HG02642 (cell line): ENCODE data around the gene OSER1.

Experiments used
- ATAC-seq: cut with Tn5 transposase; IDR thresholded peaks from one replicate; pipeline ENCODE4 v1.9.1; 2021; ENCODE audit warnings: mild to moderate bottlenecking; ENCODE audit not compliant: unreplicated experiment, poor library complexity

Gene OSER1

DNA sequence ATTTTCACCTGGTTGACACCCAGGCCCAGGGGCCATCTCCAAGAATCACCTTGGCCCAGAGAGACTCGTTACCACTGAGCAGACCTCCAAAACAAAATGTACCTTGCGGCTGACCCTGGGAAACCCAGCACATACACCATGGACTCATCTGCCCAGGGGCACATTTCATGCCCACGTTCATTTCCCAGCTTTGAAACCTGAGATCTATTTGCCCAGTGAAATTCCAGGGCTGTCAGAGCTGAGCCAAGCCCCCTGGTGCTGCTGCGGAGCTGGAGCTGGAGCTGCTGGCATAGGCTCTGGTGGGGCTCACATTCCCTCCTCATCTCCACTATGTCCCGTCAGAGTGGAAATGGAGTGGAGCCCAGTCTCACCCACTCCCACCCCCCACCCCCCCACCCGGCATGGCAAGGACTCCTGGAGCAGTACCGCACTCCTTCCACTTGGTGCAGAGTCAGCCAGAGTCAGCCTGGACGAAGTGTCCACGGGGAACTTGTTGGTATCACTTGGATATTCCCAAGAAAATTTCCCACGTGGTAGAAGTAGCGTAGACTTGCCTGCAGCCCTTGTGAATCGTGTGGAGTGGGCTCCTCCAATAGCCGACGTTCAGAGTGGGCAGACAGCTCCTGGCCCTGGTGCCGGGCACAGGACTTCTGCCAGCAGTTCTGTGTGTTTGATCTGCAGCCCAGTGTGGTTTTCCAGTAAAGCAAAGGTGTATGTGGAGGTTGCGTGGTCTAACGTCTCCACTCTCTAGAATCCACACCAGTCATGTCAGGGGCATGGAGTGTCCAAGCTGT lies 18.1 kb upstream of the OSER1 start:
- no peak for ATAC-seq

DNA sequence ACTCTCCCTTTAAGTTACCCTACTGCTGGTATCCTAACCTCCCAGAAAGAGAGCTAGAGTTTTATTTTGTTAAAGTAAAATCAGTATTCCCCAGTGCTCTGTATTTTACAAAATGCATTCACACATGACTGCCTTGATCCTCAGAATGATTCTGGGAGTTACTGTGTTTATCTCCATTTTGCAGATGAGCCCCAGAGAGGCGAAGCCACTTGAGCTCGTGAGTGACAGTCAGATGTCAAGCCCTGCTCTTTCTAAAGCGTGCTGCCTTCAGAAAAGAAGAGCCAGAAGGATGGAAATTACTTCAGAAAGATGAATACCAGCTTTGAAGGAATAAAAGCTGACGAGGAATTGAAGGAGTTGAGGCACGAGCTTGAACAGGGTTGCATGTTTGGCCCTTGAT lies 14.1 kb upstream of the OSER1 start:
- ATAC-seq: no peak

DNA sequence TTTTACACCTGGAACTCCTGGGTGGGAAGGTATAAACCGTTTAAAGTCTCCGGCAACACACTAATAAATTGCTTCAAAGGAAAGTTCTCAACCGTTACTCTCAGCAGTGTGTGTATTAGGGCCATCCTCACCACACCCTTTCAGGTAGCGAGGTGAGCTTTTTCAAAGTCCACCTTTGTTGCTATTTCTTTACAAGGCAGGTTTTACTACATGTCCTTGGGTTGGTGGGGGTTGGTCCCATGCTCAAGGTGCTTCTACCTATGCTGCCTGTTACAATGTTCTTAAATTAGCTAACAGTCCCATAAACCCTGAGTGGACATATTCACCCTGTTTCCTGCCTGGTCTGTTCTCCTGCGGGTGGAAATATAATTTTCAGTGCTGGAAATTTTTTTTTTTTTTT lies 13.2 kb upstream of the OSER1 start:
- no peak for ATAC-seq

DNA sequence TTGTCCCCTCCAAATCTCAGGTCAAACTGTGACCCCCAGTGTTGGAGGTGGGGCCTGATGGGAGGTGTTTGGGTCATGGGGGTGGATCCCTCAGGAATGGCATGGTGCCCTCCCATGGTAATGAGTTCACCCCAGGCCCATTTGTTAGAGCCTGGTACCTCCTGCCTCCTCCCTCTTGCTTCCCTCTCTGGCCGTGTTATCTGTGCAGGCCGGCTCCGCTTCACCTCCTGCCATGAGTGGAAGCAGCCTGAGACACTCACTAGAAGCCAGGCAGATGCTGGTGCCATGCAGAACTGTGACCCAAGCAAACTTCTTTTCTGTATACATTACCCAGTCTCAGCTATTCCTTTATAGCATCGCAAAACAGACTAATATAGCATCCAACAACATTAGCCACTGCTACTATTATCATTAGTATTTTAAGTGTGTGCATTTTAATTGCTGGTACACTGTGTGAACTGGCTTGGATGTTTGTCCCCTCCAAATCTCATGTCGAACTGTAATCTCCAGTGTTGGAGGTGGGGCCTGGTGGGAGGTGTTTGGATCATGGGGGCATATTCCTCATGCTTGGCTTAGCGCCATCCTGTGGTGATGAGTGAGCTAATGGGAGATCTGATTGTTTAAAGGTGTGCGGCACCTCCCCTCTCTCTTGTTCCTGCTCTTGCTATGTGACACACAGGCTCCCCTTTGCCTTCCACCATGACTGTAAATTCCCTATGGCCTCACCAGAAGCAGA lies 12.2 kb upstream of the OSER1 start:
- ATAC-seq: no peak

DNA sequence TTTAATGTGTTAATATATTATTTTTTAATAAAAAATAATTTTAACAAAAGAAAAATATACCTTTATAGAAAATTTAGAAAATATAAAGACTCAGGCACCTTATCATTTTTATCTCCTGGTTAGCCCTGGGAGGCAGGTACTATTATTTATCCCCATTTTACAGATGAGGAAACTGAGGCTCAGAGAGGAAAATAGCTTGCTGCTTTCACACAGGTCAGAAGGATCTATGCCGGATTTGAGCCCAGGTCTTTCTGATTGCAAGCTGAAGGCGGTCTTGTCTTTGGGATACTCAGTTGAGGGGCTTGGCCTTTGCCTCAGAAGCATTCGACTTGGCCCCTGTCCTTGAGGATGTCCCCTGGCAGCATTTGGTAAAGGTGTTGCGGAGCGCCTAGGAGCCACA lies 11.5 kb upstream of the OSER1 start:
- no peak for ATAC-seq

DNA sequence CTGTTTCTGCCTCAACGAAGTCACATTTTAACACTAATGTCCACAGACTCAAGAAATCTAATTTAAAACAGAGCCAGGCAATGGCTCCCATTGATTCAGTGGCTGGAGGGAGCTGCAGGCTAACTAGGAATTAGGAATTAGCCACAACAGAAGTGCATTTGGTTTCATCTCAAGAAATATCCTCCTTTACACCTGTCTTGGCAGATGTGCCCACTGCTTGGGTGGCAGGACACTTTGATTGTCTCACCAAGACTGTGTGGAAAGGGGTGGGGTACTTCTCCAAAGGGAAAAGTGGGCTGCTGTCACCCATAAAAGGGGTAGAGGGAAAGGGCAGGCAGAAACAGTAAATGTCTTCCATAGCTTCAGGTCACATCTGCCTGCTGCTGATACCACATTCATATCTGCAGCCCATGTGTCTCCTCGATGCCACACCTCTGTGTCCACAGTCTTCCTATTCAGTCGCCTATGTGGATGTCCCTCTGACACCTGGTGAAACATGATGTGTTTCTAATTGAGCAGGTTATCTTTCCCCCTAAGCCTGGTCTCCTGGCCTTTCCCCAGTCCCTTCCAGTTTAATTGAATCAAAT lies 10.9 kb upstream of the OSER1 start:
- no peak for ATAC-seq

DNA sequence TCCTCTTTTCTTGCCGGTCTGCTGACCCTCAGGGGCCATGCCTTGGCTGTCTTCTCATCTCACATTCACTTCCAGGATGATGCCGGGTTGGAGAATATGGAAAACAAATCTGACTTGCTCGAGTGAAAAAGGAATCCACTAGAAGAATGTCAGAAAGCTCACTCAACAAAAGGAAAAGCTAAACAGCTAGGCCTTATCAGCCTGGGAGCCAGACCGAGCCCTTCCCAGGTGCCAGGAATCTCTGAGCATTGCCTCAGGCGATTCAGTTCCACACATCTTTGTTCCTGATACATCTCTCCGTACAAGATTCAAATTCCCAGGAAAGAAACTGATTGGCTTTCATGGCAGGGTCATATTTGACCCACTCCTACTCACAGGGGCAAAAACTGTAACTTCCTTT lies 9.2 kb upstream of the OSER1 start:
- no peak for ATAC-seq

DNA sequence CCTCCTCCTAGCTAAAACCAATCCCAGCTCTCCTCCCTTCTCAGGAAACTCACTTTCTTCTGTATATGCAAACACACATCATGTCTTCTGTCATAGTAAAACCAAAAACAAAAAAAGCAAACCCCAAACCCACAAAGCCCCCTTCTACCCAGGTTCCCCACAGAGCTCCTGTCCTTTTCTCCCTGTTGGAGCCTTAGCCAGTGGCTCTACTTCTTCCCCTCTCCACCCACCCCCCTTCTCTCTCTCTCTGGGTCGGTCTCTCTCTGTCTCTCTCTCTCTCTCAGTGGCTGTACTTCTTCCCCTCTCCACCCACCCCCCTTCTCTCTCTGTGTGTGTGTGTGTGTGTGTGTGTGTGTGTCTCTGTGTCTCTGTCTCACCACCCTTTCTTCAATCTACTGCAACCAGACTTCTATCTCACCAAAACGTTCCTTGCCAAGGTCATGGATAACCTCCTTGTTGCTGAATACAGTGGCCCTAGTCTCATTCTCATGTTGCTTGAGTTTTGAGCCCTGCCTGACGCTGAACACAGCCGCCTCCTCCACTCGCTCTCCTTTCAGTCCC lies 8.7 kb upstream of the OSER1 start:
- no peak for ATAC-seq

DNA sequence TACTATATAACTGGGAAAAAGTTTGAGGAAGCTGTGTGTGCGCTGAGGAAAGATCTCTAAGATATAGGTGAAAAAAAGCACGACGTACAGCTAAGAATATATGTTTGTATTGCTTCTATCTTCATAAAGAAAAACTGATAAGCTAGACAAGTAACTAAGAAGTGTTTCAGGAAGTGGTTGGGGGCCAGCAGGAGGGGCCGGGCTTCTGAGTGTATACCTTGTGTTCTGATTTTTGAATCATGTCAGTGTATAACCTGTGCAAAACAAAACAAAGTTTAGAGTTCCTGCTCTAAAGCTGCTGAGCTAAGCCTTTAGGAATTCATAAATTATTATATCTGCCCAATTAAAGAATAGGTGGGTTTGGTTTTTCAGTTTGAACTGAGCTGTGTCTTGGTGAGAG lies 7.9 kb upstream of the OSER1 start:
- no peak for ATAC-seq

DNA sequence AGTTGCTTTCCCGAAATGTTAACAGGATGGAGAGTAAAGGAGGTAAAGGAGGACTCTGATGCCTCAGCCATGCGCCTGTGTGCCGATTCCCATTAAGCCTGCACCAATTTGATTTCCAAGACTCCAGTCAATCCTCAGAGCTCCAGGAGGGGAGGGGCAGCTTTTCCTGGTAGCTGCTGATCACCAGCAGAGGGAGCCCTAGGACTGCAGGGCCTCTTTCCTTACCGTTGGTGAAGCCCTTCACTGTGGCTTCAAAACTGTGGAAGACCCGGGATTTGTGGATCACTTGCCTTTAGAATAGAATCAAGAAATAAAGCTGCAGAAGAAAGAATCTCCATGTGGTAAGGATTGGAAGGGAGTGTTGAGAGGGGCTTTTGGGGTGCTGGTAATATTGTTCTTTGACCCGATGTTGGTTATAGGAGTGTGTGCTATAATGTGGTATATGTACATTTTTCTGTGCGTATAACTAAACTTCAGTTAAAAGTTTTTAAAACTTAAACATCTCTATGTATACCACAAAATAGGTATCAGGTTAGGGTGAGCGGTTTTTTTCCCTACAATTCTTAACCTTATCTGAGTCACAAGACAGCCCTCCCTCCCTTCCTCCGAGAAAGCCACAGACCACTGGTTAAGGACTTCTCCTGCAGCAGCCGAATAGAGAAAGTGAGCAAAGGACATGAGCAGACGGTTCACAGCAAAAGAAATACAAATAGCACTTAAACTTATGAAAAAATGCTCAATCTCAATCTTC lies 6.9 kb upstream of the OSER1 start:
- ATAC-seq: no peak

DNA sequence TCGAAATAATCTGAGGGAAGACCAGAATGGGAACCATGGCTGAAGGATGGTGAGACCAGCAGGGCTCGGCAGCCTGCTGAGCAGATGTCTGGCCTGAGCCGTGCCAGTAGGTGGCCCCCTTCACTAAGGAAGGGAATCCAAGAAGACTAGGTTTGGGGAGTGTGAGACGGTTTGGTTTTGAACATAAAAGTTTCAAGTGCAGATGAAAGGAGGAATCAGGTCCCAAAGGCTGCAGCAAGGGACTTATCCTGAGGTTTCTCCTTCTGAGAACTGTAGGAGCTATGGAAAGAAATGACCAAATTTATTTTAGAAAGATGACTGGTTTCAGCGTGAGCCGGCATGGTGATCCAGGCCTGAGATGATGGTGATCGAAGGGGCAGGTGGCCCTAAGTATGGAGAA lies 4.6 kb upstream of the OSER1 start:
- ATAC-seq: no peak

DNA sequence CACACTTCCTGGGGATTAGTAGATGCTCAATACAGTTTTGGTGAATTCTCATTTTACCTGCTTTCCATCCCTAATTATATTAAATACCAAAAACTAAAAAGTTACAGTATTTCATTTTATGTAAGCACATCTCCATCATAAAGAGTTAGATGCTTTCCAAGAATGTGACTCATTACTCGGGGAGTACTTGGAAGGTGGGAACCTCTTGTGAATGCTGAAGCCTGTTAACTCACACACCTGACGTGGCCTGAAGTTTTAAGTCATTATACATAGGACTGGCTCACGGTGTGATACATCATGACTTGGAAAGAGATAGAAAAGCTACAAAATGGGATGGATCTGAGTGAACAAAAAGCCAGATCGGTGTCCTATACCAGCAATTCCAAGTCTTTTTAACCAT lies 2.2 kb upstream of the OSER1 start:
- ATAC-seq: no peak

DNA sequence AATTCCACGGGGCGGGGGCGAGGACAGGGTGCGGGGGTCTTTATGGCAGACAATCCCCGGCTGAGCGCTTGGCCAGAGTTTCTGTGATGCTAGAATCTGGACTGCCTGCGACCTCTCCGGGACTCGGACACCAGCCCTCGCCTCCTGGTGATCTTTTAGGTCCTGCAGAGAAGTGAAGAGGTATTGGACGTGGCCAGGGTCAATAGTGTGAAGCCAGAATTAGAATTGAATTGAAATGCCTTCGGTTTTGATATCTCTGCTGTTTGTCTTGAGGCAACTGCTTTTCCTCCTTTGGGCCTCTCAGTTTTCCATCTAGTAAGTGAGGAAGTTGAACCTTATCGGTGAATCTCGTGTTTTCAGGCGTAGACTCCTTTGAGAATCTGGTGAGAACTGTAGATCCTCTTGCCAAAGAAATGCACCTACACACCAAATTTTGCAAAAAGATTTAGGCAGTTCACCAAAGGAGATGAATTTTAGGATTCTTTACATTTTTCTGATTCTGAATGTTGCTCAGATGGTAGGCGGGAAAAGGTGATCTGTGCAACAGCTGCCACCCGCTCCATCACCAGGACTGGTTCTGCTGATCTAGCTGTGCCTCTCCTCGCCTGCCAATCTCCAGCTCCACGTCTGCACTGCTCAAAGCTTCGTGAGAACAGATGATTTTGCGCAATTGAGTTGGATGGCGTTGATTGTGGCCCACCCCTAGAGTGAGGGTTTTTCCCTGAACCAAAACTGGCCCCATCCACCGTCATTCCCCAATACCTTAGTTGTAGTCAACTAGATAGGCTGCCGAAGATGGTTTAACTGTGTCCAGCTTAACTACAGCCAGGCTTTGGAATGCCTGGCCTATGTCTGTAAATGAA lies 837 bp upstream of the OSER1 start:
- no peak for ATAC-seq

DNA sequence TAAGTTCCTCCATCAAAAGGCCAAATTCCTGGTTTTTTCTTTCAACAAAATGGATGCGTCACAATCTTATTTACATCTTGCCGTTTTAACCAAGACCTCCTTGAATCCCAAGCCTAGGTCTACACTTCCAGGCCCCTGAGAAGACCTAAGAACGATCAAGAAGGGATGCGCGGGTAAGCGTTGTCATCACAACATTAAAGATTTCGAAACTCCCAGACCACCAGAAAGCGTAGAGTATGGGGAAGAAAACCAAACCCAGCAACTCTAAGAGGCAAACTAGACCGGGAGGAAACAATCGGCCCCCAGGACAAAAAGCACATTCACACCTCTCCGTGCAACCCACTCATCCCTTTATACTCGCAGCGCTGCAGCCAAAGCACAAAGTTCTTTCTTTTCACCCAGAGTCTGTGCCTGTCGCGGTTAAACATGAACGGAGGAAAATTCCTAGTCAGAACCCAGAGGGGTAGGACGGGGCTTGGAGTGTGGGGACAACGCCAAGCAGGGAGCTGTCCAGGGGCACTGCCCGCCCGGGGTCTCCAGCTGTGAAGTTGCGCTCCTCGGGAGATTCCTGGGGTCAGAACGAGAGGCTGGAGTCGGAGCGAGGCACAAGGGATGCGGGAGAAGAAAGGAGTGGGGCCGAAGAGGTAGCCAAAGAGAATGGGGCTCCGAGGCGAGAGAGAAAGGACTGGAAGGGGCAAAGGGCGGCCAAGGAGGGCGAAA lies 725 bp downstream of the OSER1 start:
- peak; percentile 2 for ATAC-seq

DNA sequence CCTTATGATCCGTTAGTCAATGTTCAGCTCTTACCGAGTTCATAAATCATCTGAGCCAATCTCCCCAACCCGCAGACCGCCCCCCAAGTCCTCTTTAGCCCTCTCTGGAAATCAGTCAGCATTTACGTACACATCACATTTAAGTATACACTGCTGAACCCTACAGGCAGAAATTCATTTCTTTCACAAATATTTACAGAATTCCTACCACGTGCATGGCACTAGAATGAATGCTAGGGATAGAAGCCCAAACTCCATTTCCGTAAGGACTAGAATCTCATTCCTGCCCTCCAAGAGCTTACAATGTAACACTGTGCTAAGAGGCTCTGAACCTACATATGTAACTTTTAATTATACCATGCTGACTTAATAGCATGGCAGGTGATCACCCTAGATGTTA lies 1.8 kb downstream of the OSER1 start:
- ATAC-seq: no peak

DNA sequence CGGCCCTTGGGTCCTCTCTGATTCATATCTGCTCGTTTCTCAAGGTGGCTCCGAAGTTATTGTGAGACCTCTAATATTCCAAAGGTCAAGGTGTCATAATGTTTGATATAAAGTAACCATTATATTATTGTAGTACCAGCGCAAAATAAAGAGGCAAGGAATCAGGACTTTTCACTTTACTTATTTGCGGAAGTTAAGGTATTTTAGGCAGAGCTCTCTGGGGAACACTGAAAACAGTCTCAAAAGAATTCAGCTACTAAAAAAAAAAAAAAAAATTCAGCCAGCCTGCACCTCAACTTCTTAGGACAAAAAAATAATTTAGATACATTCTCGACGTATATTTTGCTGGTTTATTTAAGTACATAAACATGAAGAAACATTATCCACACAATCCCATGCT lies 2.4 kb downstream of the OSER1 start:
- ATAC-seq: no peak

DNA sequence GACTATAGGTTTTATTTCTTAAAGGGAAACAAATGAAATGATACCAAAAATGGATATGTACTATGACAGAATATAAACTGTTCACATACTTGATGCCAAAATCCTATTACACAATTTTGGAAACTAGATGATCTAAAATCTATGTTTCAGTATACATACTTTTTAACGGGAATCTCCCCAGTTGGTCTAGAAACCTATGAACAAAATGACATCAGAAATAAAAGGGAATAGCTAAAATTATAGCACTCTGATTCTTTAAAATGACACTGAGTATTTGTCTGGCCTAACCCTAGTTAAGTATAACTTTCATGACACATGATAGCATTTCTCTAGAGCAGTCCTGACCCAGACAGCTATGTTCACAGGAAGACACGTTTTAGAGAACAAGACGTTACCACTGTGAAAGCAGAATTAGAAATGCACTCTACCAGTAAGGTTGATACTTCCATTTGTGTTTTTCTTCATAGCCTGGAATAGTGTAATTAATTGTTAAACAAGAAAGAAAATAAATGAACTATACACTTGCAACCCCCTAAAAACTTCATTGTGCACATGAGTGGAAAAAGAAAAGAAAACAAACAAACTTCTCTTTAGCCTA lies 3.3 kb downstream of the OSER1 start:
- ATAC-seq: no peak

DNA sequence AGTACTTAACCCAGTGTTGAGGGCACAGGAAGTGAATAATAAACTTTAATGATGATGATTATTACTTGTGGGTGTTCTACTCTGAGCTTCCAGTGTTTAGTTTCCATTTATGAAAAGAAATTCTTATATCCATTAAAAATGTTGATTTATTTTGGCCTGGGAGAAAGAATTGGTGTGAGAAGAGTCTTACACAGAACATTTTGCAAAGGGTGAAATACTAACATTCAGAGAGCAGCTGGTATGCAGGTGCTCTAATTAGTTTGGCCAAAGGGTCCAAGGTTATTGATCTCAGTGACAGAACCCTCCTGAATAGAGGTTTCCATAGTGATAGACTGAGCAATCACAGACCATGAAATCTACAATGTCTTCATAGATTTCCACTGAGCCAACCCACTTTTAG lies 4.4 kb downstream of the OSER1 start:
- ATAC-seq: no peak

DNA sequence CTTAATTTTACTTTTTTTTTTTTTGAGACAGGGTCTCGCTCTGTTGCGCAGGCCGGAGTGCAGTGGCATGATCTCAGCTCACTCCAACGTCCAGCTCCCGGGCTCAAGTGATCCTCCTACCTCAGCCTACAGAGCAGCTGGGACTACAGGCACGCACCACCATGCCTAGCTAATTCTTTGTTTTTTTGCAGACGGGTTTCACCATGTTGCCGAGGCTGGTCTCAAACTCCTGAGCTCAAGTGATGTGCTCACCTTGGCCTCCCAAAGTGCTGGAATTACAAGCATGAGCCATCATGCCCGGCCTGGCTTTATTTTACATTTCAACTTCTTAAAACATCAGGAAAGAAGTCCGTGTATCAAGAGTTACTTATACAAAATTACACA lies 5.7 kb downstream of the OSER1 start:
- ATAC-seq: no peak
